Stimulated activated CD8-positive, alpha-beta memory T cell treated with anti-CD3 and anti-CD28 coated beads, Interleukin-12 subunit alpha, Interleukin-12 subunit beta, amount 100 ng/mL, for 1 hour (primary cell): ENCODE measurements around the gene MTHFS.
"Not testable (repeated sequence)": the region's sequence is repeated elsewhere in the genome, so short reads cannot be mapped to it uniquely, and the experiment has no call there.

Experiments used
- DNase-seq: peaks from one replicate; pipeline ENCODE4 v3.0.0-alpha.2; 2020; ENCODE audit warnings: low read depth

The MTHFS gene

DNA sequence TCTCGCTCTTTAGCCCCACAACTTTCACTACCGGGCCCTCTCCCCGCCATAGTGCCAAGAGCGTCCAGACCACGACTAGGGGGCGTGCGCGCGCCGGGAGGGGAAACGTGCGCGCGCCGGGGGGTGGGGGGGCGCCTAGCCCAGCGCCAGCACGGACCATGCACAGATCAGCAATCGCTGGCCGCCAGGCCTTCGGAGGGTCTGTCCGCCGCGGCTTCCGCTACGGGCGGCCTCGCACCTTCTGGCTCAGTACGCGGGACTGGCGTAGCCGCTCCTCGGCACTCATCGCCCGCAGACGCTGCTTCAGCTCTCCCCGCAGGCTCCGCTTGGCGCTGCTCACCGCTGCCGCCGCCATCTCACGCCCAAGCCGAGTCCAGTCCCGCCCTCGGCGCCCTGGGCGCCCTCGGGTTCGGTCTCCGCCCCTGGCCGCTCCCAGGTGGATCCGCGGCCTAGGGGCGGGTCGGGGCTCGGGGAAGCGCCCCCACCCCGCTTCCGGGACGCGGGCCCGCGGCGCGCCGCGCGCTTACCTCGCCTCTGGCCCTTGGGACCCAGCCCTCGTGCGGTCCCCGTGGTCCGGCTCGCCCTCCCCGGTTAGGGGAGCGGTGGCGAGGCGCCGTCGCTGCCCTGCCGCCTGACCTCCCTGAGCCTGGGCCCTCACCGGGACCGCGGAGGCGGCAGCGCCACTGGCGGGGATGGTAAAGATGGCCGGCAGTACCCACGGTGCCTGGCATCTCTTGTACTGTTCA lies at the start of gene MTHFS:
Gene MTHFS (minus strand): TSS at position 381 of the 746 bp plus-strand sequence. CDS start 26 bp downstream, at position 355.
- DNase-seq: peak; percentile 36

DNA sequence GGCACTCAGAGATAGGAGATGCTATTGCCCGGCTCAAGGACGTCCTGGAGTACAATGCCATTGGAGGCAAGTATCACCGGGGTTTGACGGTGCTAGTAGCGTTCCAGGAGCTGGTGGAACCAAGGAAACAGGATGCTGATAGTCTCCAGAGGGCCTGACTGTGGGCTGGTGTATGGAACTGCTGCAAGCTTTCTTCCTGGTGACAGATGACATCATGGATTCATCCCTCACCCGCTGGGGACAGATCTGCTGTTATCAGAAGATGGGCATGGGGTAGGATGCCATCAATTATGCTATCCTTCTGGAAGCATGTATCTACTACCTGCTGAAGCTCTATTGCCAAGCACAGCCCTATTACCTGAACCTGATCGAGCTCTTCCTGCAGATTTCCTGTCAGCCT lies 47.8 kb upstream of the MTHFS start:
- DNase-seq: no peak

DNA sequence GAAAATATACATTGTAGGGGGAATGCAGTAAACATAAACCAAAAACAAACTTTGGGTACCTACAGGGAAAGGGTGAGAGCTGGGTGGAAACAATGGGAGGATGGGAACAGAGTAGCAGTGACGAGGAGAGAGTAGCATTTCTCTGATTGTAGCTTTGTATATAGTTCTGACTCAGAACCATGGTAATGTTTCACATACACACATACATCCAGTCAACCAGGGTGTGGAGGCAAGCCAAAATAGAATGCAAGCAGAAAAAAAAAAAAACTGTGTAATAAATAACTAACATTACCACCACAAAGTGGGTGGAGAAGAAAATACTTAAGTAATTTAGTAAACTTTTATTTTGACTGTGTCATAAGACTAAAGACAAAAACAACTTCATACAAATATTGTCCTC lies 47.0 kb upstream of the MTHFS start:
- no peak for DNase-seq

DNA sequence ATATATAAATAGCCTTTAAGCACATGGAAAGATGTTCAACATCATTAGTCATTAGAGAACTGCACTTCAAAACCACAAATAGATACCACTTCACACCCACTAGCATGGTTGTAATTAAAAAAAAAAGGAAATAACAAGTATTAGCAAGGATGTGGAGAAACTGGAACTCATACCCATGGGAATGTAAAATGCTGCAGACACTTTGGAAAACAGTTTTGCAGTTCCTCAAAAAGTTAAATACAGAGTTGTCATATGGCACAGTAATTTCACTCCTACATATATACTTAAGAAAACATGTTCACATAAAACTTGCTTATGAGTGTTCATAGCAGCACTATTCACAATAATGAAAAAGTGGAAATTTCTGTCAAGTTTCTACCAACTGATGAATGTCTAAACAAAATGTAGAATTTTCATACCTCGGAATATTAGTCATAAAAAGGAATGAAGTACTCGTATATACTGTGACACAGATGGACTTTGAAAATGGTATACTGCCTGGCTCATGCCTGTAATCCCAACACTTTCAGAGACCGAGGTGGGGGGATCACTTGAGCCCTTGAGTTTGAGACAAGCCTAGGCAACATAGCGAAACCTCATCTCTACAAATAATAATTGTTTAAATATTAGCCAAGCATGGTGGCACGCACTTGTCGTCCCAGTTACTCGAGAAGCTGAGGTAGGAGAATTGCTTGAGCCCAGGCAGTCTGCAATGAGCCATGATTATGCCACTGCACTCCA lies 46.1 kb upstream of the MTHFS start:
- DNase-seq: no peak

DNA sequence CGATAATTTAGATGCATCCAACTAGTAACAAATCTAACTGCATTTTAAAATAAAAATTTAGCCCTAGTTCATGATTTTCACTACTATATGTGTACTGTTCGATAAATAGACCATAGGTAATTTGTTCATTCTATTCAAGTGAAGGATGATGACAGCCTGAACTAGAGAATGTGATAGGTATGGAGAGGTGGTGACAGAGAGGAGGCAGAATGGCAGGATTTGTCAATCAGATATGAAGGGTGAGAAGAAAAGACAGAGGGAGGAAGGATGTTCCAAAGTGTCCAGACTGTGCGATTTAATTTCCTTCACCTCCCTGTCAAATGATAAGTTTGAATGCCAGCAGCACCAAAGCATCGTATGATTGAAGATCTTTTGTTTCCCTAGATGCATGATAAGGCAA lies 42.6 kb upstream of the MTHFS start:
- no peak for DNase-seq

DNA sequence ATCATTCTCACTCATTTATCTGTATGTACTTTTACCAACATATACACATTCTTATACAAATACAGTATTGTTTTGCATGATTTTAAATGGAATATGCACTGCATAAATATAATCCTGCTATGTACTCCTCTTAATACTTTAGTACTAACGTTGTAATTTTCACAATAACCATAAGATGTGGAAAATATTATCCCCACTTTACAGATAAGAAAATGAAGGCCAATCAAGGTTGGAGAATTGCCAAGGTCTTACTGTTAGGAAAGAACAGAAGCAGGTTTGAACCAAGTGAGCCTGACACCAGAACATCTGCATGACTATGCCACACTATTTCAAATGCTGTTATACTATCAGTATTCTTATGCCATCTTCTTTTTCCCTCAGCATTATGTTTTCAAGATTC lies 41.3 kb upstream of the MTHFS start:
- DNase-seq: no peak

DNA sequence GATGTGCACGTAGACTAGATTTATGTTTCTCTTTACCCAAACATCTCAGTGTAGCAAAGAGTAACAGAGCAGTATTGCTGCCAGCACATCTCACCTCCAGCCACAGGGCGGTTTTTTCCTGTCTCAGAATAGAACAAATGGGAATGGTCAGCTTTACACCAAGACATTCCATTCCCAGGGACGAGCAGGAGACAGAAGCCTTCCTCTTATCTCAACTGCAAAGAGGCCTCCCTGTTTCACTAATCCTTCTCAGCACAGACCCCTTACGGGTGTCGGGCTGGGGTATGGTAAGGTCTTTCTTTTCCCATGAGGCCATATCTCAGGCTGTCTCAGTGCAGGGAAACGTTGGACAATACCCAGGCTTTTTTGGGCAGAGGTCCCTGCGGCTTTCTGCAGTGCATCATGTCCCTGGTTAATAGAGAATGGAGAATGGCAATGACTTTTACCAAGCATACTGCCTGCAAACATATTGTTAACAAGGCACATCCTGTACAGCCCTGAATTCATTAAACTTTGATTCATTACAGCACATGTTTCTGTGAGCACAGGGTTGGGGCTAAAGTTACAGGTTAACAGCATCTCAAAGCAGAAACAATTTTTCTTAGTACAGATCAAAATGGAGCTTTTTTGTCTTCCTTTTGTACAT lies 38.9 kb upstream of the MTHFS start:
- not testable (repeated sequence) for DNase-seq

DNA sequence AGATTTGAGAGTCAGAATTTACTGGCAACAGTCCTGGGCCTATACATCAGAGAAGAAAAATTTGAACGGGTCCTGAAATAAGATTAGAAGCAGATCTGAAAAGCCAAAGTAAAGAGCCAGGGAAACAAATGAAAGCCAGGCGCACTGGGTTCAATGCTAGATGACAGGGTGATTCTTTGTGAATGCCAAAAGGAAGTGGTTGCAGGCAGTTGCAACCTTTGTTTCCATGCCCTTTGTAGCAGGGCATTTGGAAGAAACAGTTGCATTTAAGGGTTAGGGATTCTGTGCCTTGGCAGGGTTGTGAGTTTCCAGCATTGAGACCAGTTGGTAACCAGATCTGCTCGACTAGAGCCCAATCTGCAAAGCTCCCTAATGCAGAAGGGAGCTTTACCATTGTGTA lies 36.4 kb upstream of the MTHFS start:
- DNase-seq: no peak

DNA sequence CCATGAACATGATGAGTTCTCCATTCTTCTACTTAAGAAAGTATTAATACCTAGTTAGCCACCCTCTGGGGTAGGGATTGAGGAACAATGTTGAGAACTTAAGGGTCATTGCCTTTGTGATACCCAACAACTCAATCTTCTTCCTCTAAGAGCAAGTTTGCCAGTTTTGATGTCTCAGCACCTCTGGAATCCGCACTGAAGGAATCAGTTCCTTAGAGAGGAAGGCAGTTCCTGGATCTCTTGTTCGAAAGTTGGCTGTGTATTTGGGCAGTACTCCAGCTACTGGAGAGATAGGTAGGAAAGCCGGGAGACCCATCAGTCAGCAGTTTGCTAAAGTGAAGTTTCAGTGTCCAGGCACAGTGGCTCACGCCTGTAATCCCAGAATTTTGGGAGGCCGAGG lies 35.6 kb upstream of the MTHFS start:
- no peak for DNase-seq

DNA sequence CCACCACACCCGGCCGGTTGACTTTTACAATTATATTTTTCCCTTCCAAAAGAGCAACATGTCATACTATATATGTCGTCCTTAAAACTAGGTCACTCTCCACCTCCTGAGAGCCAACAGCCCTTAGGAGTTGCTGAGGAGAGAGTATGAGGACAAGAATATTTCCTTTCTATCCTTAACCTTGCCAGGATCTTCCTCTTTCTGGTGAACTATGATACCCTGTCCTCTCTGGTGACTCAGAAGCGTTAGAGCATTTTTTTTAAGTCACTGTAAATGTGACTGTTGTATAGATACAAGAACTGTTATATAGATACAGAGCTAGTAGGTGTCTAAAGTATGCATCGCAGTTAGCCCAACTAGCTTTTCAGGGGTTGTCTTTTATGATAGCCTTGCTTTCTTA lies 33.7 kb upstream of the MTHFS start:
- no peak for DNase-seq

DNA sequence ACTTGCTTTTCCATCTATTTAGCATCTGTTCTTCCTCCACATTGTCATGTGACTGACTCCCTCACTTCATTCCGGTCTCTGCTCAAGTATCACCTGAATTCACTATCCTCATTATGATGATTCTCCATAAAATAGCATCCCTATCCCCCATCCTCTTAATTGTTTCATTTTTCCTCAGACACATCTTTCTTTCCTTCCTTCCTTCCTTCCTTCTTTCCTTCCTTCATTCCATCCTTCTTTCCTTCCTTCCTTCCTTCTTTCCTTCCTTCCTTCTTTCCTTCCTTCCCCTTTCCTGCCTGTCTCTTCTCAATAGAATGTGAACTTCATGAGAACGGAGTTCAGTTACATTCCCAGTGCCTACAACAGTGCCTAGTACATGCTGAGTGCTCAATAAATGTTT lies 32.6 kb upstream of the MTHFS start:
- no peak for DNase-seq

DNA sequence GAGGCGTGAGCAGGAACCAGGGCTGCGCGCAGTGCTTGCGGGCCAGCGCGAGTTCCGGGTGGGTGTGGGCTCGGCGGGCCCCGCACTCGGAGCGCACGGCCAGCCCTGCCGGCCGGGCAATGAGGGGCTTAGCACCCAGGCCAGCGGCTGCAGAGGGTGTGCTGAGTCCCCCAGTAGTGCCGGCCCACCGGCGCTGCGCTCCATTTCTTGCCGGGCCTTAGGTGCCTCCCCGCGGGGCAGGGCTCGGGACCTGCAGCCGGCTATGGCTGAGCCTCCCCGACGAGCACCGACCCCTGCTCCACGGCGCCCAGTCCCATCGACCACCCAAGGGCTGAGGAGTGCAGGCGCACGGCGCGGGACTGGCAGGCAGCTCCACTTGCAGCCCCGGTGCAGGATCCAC lies 29.3 kb upstream of the MTHFS start:
- not testable (repeated sequence) for DNase-seq

DNA sequence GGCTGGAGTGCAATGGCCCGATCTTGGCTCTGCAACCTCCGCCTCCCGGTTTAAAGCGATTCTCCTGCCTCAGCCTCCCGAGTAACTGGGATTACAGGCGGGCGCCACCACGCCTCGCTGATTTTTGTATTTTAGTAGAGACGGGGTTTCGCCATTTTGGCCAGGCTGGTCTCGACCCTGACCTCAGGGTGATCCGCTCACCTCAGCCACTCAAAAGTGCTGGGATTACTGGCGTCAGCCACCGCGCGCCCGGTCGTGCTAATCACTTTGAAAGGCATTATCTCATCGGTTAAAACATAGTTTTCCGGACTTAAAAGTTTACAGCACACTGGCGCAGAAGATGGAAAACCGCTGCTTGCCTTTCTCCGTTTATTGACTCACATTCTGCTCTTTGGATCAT lies 27.6 kb upstream of the MTHFS start:
- no peak for DNase-seq

DNA sequence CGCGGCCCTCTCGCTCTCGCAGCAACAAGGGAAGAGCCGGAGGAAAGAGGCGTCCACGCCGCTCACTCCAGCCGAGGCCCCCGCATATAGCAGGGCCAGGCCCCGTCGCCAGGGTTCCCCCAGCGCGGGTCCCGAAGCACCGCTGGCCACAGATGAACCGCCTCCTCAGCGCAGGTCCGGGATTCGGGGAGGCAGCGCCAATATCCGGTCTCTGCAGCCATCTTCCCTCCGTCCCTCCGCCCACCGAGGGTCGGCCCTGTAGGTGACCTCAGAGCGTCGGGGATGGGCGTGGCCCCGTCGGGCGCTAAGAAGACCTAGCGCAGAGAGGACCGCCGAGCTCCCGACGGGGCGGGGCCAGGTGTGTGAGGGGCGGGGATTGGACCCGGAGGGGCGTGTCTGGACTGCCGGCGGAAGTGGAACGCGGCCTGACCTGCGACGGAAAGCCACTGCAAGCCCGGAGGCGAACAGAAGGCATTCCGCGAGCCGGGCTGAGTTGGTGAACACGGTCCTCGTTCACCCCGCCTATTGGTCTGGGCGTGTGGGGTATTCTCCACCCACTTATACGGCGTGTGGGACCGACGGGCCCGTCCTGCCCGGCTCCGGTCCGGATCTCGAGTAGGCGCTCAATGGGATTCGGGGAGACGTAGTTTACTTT lies 26.8 kb upstream of the MTHFS start:
- peak; percentile 94 for DNase-seq

DNA sequence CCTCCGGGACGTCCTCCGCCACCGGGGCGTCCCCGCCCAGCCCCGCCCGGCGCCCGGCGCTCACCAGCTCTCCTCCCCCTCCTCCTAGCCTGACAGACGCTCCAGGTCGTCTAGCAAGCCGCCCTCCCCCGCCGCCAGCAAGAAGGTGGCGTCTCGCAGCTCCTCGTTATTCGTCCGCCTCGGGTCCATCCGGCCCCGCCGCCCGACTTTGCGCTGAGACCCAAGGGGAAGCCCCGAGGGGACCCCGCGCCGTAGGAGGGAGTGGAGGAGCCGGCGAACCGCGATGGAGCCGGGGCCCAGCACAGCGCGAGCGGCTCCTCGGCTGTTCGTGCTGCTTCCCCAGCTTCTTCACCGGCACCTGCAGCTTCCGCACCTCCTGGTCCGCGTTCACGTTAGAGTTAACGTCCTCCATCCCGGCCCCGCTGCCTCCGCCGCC lies 26.3 kb upstream of the MTHFS start:
- DNase-seq: peak; percentile 32

DNA sequence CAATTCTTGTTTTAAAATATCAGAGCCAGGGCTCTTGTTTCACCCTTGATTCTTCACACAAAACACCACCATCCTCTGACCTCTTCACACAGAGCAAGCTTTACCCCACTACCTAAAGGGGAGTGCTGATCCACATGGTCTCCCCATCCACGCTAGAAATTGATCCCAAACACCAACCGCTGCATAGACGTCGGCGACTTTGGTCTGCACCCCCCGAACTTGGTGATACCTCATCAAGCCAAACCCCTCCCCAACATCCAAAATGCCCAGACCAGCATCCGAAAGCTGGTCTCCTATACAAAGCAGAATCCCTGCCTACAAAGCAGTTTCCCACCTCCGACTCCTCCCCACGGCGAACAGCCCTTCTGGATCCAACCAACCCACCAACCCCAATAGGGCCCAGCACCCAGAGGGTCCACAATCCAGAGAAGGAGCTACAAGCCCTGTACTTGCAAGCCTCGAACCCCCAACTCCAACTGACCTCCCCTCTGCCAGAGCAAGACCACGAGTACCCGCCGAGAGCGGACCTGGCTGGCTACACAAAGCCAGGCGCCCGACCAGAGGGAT lies 25.8 kb upstream of the MTHFS start:
- no peak for DNase-seq

DNA sequence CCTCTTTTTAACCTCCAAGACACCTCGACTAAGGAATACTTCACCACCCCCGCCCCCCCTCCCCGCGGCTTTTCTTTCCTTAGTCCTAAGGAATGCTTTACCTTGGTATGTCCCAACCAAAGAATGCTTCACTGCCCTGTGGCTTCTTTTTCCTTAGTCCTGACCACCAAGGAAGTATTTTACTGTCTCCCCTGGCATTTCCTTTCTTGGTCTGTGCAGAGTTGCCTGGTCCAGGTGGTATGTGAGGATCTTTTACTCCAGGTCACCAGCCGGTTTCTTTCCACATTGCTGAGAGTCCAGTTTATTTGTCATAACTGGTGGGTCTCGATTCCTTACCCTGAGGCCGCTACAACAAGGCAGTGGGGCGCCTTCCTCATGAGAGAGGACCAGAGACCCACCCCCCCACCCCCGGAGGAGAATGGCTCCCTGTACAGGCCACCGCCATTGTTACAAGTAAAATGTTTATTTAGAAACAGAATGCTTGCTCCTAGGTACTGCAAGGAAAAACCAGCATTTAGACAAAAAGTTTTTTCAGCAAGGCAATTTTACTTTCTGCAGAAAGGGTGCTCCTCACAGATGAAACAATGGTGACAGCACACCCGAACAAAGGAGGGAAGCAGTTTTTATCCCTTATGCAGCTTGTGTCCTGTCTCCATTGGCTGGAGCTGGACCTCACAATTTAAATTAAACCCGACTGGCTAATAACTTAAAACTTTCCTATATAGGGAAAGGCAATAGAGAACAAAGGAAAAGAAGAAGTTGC lies 23.1 kb upstream of the MTHFS start:
- DNase-seq: no peak

DNA sequence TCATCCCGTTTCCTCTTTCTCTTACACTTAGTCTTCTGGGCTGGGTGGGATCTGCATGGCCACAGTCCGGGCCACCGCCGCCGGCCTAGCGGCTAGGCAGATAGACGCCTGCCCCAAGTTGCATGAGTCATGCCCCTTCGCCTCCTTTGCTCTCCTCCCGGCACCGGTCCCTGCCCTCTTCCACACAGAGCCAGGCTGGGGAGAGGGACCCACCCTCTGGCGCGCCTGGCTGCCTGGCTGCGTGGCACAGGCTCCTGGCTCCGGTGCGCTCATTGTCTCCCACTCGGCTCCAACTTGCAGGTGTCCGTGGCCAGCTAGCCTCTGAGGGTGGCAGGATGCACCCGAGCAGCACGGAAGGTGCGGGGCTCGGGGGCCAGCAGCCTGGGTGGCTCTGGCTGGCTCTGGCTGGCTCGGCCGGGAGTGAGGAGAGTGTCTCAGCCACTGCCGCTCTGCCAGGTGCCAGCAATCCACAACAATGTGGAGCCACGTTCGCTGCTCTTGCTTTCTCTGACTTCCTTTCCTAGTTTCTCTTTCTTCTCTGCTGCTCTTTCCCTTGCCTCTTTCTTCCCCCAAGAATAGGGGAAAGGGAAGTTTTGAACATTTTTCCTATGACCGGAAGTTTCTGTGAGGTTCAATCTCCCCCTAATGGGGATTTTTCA lies 22.4 kb upstream of the MTHFS start:
- DNase-seq: no peak

DNA sequence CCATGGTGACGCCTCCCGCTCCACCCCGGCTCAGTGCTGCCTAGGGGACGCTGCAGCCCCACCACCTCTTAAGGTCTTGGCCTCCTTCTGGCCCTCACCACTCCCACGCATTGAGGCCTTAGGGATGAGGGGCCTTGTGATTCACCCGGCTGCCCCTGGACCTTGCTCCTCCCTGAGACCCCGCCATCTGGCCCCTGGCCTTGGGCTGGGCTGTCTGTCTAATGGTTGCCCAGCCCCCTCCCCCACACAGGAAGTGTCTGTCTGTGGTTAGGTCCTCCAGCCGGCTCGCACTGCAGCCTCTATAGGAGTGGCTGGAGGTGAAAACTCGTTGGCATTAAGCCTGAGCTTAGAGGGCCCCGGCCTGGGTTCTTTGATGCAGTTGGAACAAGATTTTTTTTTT lies 21.5 kb upstream of the MTHFS start:
- no peak for DNase-seq

DNA sequence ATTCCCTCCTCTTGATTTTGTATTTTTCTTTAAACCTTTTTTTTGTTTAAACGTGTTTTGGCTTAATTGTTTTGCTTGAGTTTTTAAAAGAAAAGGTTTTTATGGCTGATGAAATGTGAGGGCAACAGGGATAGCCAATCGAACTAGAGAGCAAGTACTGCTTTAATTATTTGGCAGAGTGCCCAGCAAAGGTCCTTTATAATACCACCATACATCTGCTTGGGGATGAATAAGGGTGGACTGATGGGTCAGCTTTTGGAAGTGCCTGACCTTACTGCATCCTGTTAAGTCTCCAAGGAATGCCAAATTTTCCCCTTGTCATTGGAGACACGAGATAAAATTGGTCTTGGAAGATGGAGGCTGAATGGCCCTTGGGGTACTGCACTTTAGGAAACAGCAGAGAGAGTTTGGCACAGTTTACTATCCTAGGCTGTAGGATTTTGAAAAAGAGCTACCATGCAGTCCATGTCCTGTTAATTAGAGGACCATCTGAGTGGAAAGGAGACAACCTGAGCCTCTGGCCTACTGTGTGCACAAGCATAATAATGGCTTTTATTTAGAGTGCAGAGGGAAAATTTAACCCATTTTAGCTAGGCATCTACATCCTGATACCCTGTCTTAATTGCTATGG lies 19.8 kb upstream of the MTHFS start:
- no peak for DNase-seq
